Astrocyte (in vitro differentiated cells and primary cell): ENCODE results near the gene WASF2. TPM values are rescaled to one million over a fixed set of nuclear protein-coding genes. Genes with fewer than 3 reads are reported as not detected.
A peak's percentile ranks its signal among the peaks of the same experiment; 100 is the strongest.
"Not testable (repeated sequence)": the region's sequence is repeated elsewhere in the genome, so short reads cannot be mapped to it uniquely, and the experiment has no call there.

ENCODE experiments used
- DNase-seq: peaks from one replicate; pipeline ENCODE4 v3.0.0-alpha.2; 2010; ENCODE audit warnings: low read depth
- FAIRE-seq: peaks from 2 replicates; lab custom pipeline; 2011; peaks lifted over from hg19 to GRCh38; lab: Jason Lieb, UNC
- H2AFZ ChIP-seq: 2 replicates; pipeline ENCODE4 v1.6.0; 2012; ENCODE audit warnings: low read depth, low read length, inconsistent platforms
- H3K27ac ChIP-seq: 2 replicates; pipeline ENCODE4 v1.5.1; 2011; ENCODE audit warnings: low read depth, low read length, inconsistent platforms
- H3K27me3 ChIP-seq: 2 replicates; pipeline ENCODE4 v1.6.0; 2011; ENCODE audit warnings: low read length, inconsistent platforms; ENCODE audit not compliant: insufficient read depth
- H3K36me3 ChIP-seq: 2 replicates; pipeline ENCODE4 v1.5.1; 2011; ENCODE audit warnings: low read length, inconsistent platforms; ENCODE audit not compliant: insufficient read depth
- H3K4me1 ChIP-seq: 2 replicates; pipeline ENCODE4 v1.5.1; 2011; ENCODE audit warnings: low read length, inconsistent platforms; ENCODE audit not compliant: insufficient read depth
- H3K4me2 ChIP-seq: 2 replicates; pipeline ENCODE4 v1.6.0; 2012; ENCODE audit warnings: low read length, inconsistent platforms
- H3K4me3 ChIP-seq: 2 replicates; pipeline ENCODE4 v1.5.1; 2011; ENCODE audit warnings: low read depth, mild to moderate bottlenecking, low read length, inconsistent platforms; ENCODE audit not compliant: insufficient read depth
- H3K79me2 ChIP-seq: 2 replicates; pipeline ENCODE4 v1.6.0; 2012; ENCODE audit warnings: mild to moderate bottlenecking, low read length, inconsistent platforms; ENCODE audit not compliant: insufficient read depth
- H3K9ac ChIP-seq: 2 replicates; pipeline ENCODE4 v1.6.0; 2012; ENCODE audit warnings: mild to moderate bottlenecking, low read length, inconsistent platforms
- H3K9me3 ChIP-seq: 2 replicates; pipeline ENCODE4 v1.5.1; 2012; ENCODE audit warnings: low read depth, mild to moderate bottlenecking, low read length, inconsistent platforms; ENCODE audit not compliant: insufficient read depth
- H4K20me1 ChIP-seq: 2 replicates; pipeline ENCODE4 v1.6.0; 2012; ENCODE audit warnings: low read length, inconsistent platforms; ENCODE audit not compliant: insufficient read depth
- H3K27ac Mint-ChIP-seq: one replicate; pipeline ENCODE4 v1.8.0; 2021; ENCODE audit warnings: mild to moderate bottlenecking, mixed read lengths; ENCODE audit not compliant: unreplicated experiment
- H3K27me3 Mint-ChIP-seq: one replicate; pipeline ENCODE4 v1.8.0; 2021; ENCODE audit warnings: low read depth, mixed read lengths; ENCODE audit not compliant: unreplicated experiment
- H3K36me3 Mint-ChIP-seq: one replicate; pipeline ENCODE4 v1.8.0; 2021; ENCODE audit warnings: low read depth, mixed read lengths; ENCODE audit not compliant: unreplicated experiment
- H3K4me1 Mint-ChIP-seq: one replicate; pipeline ENCODE4 v1.8.0; 2021; ENCODE audit warnings: low read depth, mixed read lengths; ENCODE audit not compliant: unreplicated experiment
- H3K4me3 Mint-ChIP-seq: one replicate; pipeline ENCODE4 v1.8.0; 2021; ENCODE audit warnings: mild to moderate bottlenecking, moderate library complexity, mixed read lengths; ENCODE audit not compliant: unreplicated experiment
- H3K9me3 Mint-ChIP-seq: one replicate; pipeline ENCODE4 v1.8.0; 2021; ENCODE audit warnings: mild to moderate bottlenecking, mixed read lengths; ENCODE audit not compliant: unreplicated experiment
- CTCF ChIP-seq: IDR thresholded peaks from 2 replicates; pipeline ENCODE4 v1.5.1; 2011; ENCODE audit warnings: low read depth, mild to moderate bottlenecking, inconsistent platforms, low read length, moderate library complexity; ENCODE audit not compliant: insufficient read depth
- EZH2 ChIP-seq: IDR thresholded peaks from 2 replicates; pipeline ENCODE4 v1.6.1; 2012; ENCODE audit warnings: mild to moderate bottlenecking, low read length, inconsistent platforms; ENCODE audit not compliant: insufficient read depth
- total RNA-seq: library from RNA; stranded (reverse); gene quantifications from 2 replicates; pipeline ENCODE4 v1.2.1, GENCODE V29; 2021

The WASF2 gene
- total RNA-seq, 1 donor from 2014 or later: 86.9 TPM

DNA sequence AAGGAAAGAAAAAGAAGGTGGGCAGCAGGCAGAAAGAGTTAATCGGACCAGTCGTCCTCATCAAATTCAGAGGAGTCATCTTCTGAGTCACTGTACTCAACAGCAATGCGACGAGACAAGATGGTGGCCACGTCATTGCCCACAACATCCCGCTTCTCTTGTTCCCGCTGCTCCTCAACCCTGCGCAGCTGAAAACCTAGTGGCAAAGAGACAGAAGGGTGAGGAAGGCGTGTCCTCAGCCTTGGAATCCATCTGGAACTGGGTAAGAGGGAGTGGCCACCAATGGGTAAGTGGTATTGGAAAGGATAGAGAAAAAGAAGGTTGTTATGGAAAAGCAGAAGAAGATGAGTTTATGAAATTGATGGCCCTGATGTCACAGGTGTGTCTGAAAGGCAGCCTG, 81.8 kb downstream of the WASF2 start:
- Histone ChIP-seq H3K9ac (no peak overlapping the region), H2AFZ (no peak overlapping the region), H3K27me3 (no peaks in the 10 kb centered on the region), H3K79me2 (no peaks in the 10 kb centered on the region), H3K36me3 (peaks cover 21% of the 10 kb centered on the region), H3K4me2 (peak overlapping the region; percentile 6), H4K20me1 (no peaks in the 10 kb centered on the region), H3K27ac (no peak overlapping the region), H3K9me3 (no peaks in the 10 kb centered on the region), H3K4me3 (no peak overlapping the region), H3K4me1 (peaks cover 22% of the 10 kb centered on the region)
- Mint-ChIP-seq H3K27ac (no peak overlapping the region), H3K4me1 (peaks cover 17% of the 10 kb centered on the region), H3K36me3 (peaks cover 27% of the 10 kb centered on the region), H3K9me3 (no peaks in the 10 kb centered on the region), H3K4me3 (no peak overlapping the region), H3K27me3 (no peaks in the 10 kb centered on the region)
- peak; percentile 61 for DNase-seq
- TF ChIP-seq EZH2: no peak
- no peak for TF ChIP-seq CTCF
- no peak for FAIRE-seq

GRCh38 chr1:27406791-27407190, 83.2 kb downstream of the WASF2 start:
- H3K4me3 ChIP-seq, H3K27ac ChIP-seq, H3K27ac Mint-ChIP-seq, DNase-seq, H3K9me3 Mint-ChIP-seq, H3K79me2 ChIP-seq, H3K4me3 Mint-ChIP-seq, H2AFZ ChIP-seq, H4K20me1 ChIP-seq, H3K9me3 ChIP-seq, H3K36me3 ChIP-seq, H3K4me2 ChIP-seq, H3K27me3 Mint-ChIP-seq, H3K27me3 ChIP-seq, H3K9ac ChIP-seq, FAIRE-seq: not testable (repeated sequence)
- H3K36me3 Mint-ChIP-seq: peaks cover 20% of the 10 kb centered on the region
- peaks cover 28% of the 10 kb centered on the region for H3K4me1 ChIP-seq
- peaks cover 17% of the 10 kb centered on the region for H3K4me1 Mint-ChIP-seq

DNA sequence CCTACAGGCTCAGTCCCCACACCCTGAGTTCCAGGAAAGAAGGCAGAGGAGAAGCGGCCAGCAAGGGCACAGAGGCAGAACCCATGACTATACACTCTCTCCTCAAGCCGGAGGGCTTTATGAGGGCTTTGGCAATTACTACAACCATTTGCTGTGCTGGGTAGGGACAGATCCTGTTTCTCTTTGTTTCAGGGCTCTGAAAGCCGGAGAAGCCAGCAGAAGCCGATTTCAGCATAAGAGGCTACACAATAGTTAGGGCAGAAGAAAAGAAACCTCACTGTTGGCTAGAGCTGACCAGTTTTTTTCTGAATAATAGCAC, 83.6 kb downstream of the WASF2 start:
- H3K9ac ChIP-seq: no peak overlapping the region
- Mint-ChIP-seq H3K27me3 (no peaks in the 10 kb centered on the region), H3K4me3 (no peak overlapping the region), H3K9me3 (no peaks in the 10 kb centered on the region), H3K4me1 (peaks cover 17% of the 10 kb centered on the region), H3K36me3 (peaks cover 19% of the 10 kb centered on the region), H3K27ac (no peak overlapping the region)
- H3K27me3 ChIP-seq: no peaks in the 10 kb centered on the region
- no peak for DNase-seq
- peaks cover 6% of the 10 kb centered on the region for H3K36me3 ChIP-seq
- no peak overlapping the region for H2AFZ ChIP-seq
- FAIRE-seq: no peak
- TF ChIP-seq CTCF (no peak), EZH2 (no peak)
- H3K4me2 ChIP-seq: no peak overlapping the region
- peaks cover 28% of the 10 kb centered on the region for H3K4me1 ChIP-seq
- H3K79me2 ChIP-seq: no peaks in the 10 kb centered on the region
- H3K9me3 ChIP-seq: no peaks in the 10 kb centered on the region
- H3K4me3 ChIP-seq: no peak overlapping the region
- no peaks in the 10 kb centered on the region for H4K20me1 ChIP-seq
- no peak overlapping the region for H3K27ac ChIP-seq

DNA sequence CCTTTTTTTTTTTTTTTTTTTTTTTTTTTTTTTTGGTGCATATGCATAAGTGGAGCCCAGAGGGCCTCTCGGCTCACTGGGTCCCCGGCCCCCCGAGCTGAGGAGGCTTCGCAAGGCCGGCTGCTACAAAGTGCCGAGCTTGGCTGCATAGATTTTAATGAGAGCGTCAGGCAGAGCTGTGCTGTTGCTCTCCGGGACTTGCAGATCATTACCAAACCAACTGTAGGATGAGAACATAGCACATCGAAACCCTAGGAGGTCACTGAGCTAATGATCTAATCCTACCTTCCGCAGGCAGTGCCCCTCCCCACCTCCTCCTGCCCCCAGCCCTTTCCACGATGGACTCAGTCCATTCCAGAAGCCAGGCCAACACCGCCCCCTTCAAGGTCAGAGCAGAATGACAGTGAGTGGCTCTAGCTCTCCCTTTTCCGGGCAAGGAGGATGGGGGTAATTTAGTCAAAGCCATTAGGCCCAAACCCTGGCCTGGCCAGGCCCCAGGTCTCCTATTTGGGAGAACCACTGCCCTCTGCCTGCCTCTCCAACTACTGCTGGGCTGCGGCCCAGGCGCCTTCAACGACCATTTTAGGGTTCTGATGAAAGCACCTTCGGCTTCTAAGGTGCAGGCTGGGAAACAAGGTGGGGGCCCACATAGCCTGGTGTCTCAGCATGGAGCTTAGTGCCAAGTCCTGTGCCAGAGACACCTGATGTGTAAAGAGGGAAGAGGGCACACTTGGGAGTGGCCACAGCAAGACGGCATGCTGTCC, 84.2 kb downstream of the WASF2 start:
- not testable (repeated sequence) for H3K9ac ChIP-seq, FAIRE-seq, H4K20me1 ChIP-seq, H3K9me3 ChIP-seq, H3K79me2 ChIP-seq, H3K27me3 Mint-ChIP-seq, H3K4me3 ChIP-seq, DNase-seq, H3K27ac ChIP-seq, H3K9me3 Mint-ChIP-seq, H3K36me3 ChIP-seq, H3K4me2 ChIP-seq, H3K27me3 ChIP-seq, H2AFZ ChIP-seq
- peaks cover 28% of the 10 kb centered on the region for H3K4me1 ChIP-seq
- Mint-ChIP-seq H3K36me3 (peaks cover 14% of the 10 kb centered on the region), H3K27ac (peak overlapping the region; percentile 69), H3K4me1 (peaks cover 17% of the 10 kb centered on the region), H3K4me3 (peak overlapping the region; percentile 23)
